Measurements from ENCODE around the gene LMO2. TPM values are rescaled to one million over a fixed set of nuclear protein-coding genes. Genes with fewer than 3 reads are reported as not detected.

The LMO2 gene
- total and polyA plus RNA-seq, 9 donors: 6.9 to 48.2 (median 13.5) TPM

DNA sequence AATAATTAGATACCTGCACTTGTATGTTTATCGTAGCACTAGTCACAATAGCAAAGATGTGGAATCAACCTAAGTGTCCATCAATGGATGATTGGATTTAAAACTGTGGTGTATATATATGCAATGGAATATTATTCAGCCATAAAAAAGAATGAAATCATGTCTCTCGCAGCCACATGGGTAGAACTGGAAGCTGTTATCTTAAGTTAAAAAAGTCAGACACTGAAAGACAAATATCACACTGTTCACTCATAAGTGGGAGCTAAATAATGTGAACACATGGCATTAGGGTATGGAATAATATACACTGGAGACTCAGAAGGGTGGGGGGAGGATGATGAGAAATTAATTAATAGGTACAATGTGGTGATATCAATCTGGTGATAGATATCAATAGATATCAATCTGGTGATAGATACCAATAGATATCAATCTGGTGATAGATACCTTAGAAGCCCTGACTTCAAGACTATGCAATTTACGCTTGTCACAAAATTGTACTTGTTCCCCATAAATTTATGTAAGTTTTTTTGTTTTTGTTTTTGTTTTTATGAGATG is 2.0 kb downstream of the LMO2 start:
- H3K4me3 ChIP-seq: no peak overlapping the region
- H3K4me1 ChIP-seq (ENCODE audit: insufficient read depth): no peaks in the 10 kb centered on the region
- WGBS, 3 donors: 94 to 97% (median 94%) methylated on average over 3 of the region's 3 CpGs
- H3K27ac ChIP-seq: no peak overlapping the region
- intact Hi-C loops (cut with DNase I): no loop called here
- no peaks in the 10 kb centered on the region for H3K27me3 ChIP-seq
- no peaks in the 10 kb centered on the region for H3K9me3 ChIP-seq
- H3K36me3 ChIP-seq: no peaks in the 10 kb centered on the region
- TF ChIP-seq, protein P1, sequence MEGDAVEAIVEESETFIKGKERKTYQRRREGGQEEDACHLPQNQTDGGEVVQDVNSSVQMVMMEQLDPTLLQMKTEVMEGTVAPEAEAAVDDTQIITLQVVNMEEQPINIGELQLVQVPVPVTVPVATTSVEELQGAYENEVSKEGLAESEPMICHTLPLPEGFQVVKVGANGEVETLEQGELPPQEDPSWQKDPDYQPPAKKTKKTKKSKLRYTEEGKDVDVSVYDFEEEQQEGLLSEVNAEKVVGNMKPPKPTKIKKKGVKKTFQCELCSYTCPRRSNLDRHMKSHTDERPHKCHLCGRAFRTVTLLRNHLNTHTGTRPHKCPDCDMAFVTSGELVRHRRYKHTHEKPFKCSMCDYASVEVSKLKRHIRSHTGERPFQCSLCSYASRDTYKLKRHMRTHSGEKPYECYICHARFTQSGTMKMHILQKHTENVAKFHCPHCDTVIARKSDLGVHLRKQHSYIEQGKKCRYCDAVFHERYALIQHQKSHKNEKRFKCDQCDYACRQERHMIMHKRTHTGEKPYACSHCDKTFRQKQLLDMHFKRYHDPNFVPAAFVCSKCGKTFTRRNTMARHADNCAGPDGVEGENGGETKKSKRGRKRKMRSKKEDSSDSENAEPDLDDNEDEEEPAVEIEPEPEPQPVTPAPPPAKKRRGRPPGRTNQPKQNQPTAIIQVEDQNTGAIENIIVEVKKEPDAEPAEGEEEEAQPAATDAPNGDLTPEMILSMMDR (IDR thresholded peaks at IDR 0.05): no peak
- TF ChIP-seq EP300 (IDR thresholded peaks at IDR 0.05): no peak
- TF ChIP-seq POLR2A (IDR thresholded peaks at IDR 0.05): no peak
- no peak for DNase-seq

DNA sequence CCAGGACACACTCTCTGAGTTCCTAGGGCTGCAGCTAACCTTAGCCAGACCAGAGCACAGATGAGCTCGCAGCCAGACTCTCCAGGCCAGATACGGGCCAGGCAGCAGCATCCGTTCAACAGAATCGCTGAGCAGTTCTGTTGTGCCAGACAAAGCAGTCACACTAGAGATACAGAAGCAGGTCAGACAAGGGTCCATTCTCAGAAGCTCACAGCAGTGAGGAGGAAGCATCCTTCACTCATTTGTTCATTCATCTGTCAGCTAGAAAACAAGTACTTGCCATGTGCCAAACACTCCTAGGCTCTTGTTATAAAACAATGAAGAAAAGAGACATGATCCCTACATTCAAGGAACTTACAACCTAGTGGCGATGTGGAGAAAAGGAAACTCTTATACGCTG is 2.6 kb downstream of the LMO2 start:
- H3K36me3 ChIP-seq: no peaks in the 10 kb centered on the region
- 86 to 92% (median 89%) methylated on average over 6 of the region's 6 CpGs for WGBS, 3 donors

DNA sequence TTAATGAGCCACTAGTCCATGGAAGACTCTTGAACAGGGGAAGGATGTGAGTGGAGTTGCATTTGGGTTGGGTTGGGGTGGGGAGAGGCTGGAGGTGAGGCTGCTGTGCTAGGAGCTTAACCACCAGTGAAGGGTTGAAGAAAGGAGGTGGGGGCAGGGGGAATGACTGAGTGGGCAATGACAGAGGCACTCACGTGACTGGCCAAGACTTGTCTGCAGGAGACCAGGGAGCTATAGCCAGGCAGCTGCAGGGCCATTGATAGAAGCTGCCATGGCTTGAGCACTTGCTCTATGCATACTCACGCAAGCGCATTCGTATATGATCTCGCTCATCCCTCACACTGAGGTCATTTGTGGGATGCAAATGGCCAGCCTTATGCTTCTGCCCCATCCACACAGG is 4.0 kb downstream of the LMO2 start:
- 85 to 97% (median 87%) methylated on average over 5 of the region's 5 CpGs for WGBS, 3 donors
- no peaks in the 10 kb centered on the region for H3K27me3 ChIP-seq
- no peaks in the 10 kb centered on the region for H3K4me1 ChIP-seq (ENCODE audit: insufficient read depth)
- no peaks in the 10 kb centered on the region for H3K36me3 ChIP-seq
- TF ChIP-seq POLR2A (IDR thresholded peaks at IDR 0.05): no peak
- TF ChIP-seq, protein P1 (IDR thresholded peaks at IDR 0.05): no peak
- TF ChIP-seq EP300 (IDR thresholded peaks at IDR 0.05): no peak
- intact Hi-C loops (cut with DNase I): no loop called here
- no peak for DNase-seq
- H3K27ac ChIP-seq: no peak overlapping the region
- H3K9me3 ChIP-seq: no peaks in the 10 kb centered on the region
- no peak overlapping the region for H3K4me3 ChIP-seq

More for the DNA sequence above, 2.6 kb downstream of the LMO2 start:
- Histone ChIP-seq H3K9me3 (no peaks in the 10 kb centered on the region), H3K27ac (no peak overlapping the region), H3K27me3 (no peaks in the 10 kb centered on the region), H3K4me3 (no peak overlapping the region), H3K4me1 (ENCODE audit: insufficient read depth) (no peaks in the 10 kb centered on the region)
- intact Hi-C loops (cut with DNase I): no loop called here
- no peak for DNase-seq
- no peak for TF ChIP-seq POLR2A (IDR thresholded peaks at IDR 0.05)

DNA sequence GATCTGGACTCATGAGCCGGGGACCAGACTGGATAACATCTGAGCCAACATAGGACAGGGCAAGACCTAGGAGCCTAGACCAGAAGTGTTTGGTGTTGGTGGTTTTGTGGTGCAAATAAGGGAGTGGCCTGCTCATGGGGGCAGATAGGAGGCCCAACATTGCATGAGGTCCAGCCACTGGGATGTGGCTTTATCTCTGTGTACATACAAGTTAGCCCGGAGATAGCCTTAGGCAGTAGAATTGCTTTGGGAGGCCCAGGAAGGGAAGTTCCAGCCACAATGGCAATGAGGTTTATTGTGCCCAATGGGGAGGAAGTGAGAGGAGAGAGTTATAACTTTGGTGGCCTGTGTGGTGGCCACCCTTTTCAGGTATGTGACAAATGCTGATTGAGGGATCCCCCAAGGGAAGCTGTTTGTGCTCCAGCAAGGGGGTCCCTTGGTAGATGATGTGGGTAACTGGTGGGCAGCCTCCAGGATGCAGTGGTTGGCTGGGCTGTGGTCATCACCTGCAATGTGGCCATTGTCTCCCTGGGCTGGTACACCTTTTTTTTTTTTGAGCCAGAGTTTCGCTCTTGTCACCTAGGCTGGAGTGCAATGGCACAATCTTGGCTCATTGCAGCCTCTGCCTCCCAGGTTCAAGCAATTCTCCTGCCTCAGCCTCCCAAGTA is 6.4 kb downstream of the LMO2 start:
- Histone ChIP-seq H3K9me3 (no peaks in the 10 kb centered on the region), H3K36me3 (no peaks in the 10 kb centered on the region), H3K4me1 (ENCODE audit: insufficient read depth) (no peaks in the 10 kb centered on the region), H3K27ac (no peak overlapping the region), H3K27me3 (no peaks in the 10 kb centered on the region), H3K4me3 (no peak overlapping the region)
- intact Hi-C loops (cut with DNase I): no loop called here
- DNase-seq: no peak
- WGBS, 3 donors: 90 to 96% (median 91%) methylated on average over 3 of the region's 3 CpGs
- TF ChIP-seq POLR2A (IDR thresholded peaks at IDR 0.05) (no peak), EP300 (IDR thresholded peaks at IDR 0.05) (no peak)
- TF ChIP-seq, protein P1 (IDR thresholded peaks at IDR 0.05): no peak

DNA sequence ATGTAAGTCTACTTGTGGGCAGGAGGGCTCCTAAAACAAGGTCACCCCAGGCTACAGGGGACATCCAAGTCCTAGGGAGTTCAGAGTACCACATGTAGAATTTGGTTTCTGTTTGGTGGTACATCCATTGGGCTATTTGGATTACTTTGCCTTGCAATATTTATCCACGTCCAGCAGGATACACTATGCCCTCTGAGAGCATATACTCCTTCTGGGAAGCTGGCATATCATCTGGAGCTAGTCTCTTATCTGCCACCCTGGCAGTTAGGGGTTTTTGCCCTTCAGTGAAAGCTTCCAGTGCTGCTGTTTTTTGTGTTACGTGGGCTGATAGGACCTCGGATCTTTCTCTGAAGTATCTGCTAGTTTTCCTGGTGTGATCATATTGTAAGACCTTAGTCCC is 7.3 kb downstream of the LMO2 start:
- Histone ChIP-seq H3K4me3 (no peak overlapping the region), H3K4me1 (ENCODE audit: insufficient read depth) (no peaks in the 10 kb centered on the region), H3K36me3 (no peaks in the 10 kb centered on the region), H3K9me3 (no peaks in the 10 kb centered on the region), H3K27me3 (no peaks in the 10 kb centered on the region), H3K27ac (no peak overlapping the region)
- intact Hi-C loops (cut with DNase I): no loop called here
- TF ChIP-seq, protein P1 (IDR thresholded peaks at IDR 0.05): no peak
- TF ChIP-seq EP300 (IDR thresholded peaks at IDR 0.05) (no peak), POLR2A (IDR thresholded peaks at IDR 0.05) (no peak)
- 79 to 92% (median 89%) methylated on average over 3 of the region's 3 CpGs for WGBS, 3 donors
- no peak for DNase-seq
